Mucosa of descending colon (tissue), 3 donors: ENCODE data around the gene ANKRD10. TPM values are rescaled to one million over a fixed set of nuclear protein-coding genes. Genes with fewer than 3 reads are reported as not detected.

Experiments
- ATAC-seq: fragments of 200-7000 bp; cut with Tn5 transposase; one replicate; pipeline ENCODE4 v1.9.1; 2020; ENCODE audit warnings: mild to moderate bottlenecking, moderate library complexity
- DNase-seq, 3 donors: peaks; one replicate each; pipeline ENCODE4 v3.0.0-alpha.2; 2020
- H3K36me3 ChIP-seq: fragments of 200-600 bp; one replicate; pipeline ENCODE4 v1.8.0; 2021; ENCODE audit warnings: low read depth, mild to moderate bottlenecking
- H3K4me1 ChIP-seq: fragments of 200-600 bp; one replicate; pipeline ENCODE4 v1.8.0; 2021; ENCODE audit warnings: low read depth, mild to moderate bottlenecking
- H3K4me3 ChIP-seq: fragments of 200-600 bp; one replicate; pipeline ENCODE4 v1.8.0; 2021; ENCODE audit warnings: mild to moderate bottlenecking
- H3K9me3 ChIP-seq: fragments of 200-600 bp; one replicate; pipeline ENCODE4 v1.8.0; 2021; ENCODE audit warnings: mild to moderate bottlenecking
- CTCF ChIP-seq: fragments of 200-600 bp; IDR thresholded peaks from one replicate; pipeline ENCODE4 v1.8.0; 2022; ENCODE audit warnings: antibody characterized with exemption, mild to moderate bottlenecking
- intact Hi-C, 2 donors: fragments of 100-400 bp; cut with DNase I in 1 of 2; cut with micrococcal nuclease in 1 of 2; formaldehyde crosslinking; loops; one replicate each; pipeline versions ENCODE4 v1.11.0 to v1.11.1; 2022; cut with DNase I, micrococcal nuclease
- total RNA-seq, 3 donors: library from RNA; stranded (reverse); fragmentation: NEBNext Ultra II Directional in 2 of 3; extraction: Animal tissue kit (Norgen Biotek cat#: 25700) in 2 of 3; gene quantifications; one replicate each; pipeline versions ENCODE4 v1.2.1 to v1.2.4, GENCODE V29; 2021 to 2023
- donor health status: DM: no; HTN: no; CAD: no; lungs with moderate emphysema.
- donor health status: DM: no; HTN: no; CAD: no.
- donor health status: DM: no; HTN: yes; CAD: no.

ANKRD10 gene
- total RNA-seq, 3 donors from 2014 or later = 120 to 157 (median 155) TPM

- no peak for TF ChIP-seq CTCF
These were observed 24.0 kb upstream of the ANKRD10 start for GRCh38 chr13:110938662-110939421.

GRCh38 chr13:110937511-110938285 is 22.8 kb upstream of the ANKRD10 start:
- no peak overlapping the region for H3K4me3 ChIP-seq
- TF ChIP-seq CTCF = no peak
- peaks cover 21% of the 10 kb centered on the region for H3K9me3 ChIP-seq
- intact Hi-C loops = no loop called here
- ATAC-seq (no peak), DNase-seq (no peak)
- no peaks in the 10 kb centered on the region for H3K4me1 ChIP-seq
- no peaks in the 10 kb centered on the region for H3K36me3 ChIP-seq

More at GRCh38 chr13:110938662-110939421, 24.0 kb upstream of the ANKRD10 start:
- DNase-seq (no peak), ATAC-seq (no peak)
- Histone ChIP-seq H3K9me3 (peaks cover 10% of the 10 kb centered on the region), H3K36me3 (no peaks in the 10 kb centered on the region), H3K4me1 (no peaks in the 10 kb centered on the region), H3K4me3 (no peak overlapping the region)
- intact Hi-C loops = no loop called here

GRCh38 chr13:110936519-110936918 is 21.6 kb upstream of the ANKRD10 start:
- peaks cover 25% of the 10 kb centered on the region for H3K9me3 ChIP-seq
- ATAC-seq = no peak
- H3K36me3 ChIP-seq = no peaks in the 10 kb centered on the region
- no peaks in the 10 kb centered on the region for H3K4me1 ChIP-seq
- no peak for TF ChIP-seq CTCF
- intact Hi-C loops = no loop called here
- DNase-seq = no peak
- no peak overlapping the region for H3K4me3 ChIP-seq

GRCh38 chr13:110932588-110932987 is 17.7 kb upstream of the ANKRD10 start:
- no peak for TF ChIP-seq CTCF
- ATAC-seq (no peak), DNase-seq (no peak)
- H3K36me3 ChIP-seq = no peaks in the 10 kb centered on the region
- no peaks in the 10 kb centered on the region for H3K4me1 ChIP-seq
- intact Hi-C loops = no loop called here
- H3K9me3 ChIP-seq = peaks cover 25% of the 10 kb centered on the region
- H3K4me3 ChIP-seq = no peak overlapping the region

- H3K9me3 ChIP-seq = peaks cover 19% of the 10 kb centered on the region
- no peak for DNase-seq
- intact Hi-C loops = no loop called here
- no peak for TF ChIP-seq CTCF
- ATAC-seq = no peak
- H3K4me3 ChIP-seq = no peak overlapping the region
- no peaks in the 10 kb centered on the region for H3K36me3 ChIP-seq
- H3K4me1 ChIP-seq = no peaks in the 10 kb centered on the region
These were observed 14.4 kb upstream of the ANKRD10 start for GRCh38 chr13:110929104-110929777.
